HG03469 (cell line): ENCODE data around the gene DOCK7.
"Not testable (repeated sequence)": the region's sequence is repeated elsewhere in the genome, so short reads cannot be mapped to it uniquely, and the experiment has no call there.

Experiments used
- ATAC-seq: cut with Tn5 transposase; IDR thresholded peaks from one replicate; pipeline ENCODE4 v1.9.1; 2021; ENCODE audit warnings: mild to moderate bottlenecking, moderate library complexity, moderate number of reproducible peaks; ENCODE audit not compliant: unreplicated experiment

DOCK7 gene

DNA sequence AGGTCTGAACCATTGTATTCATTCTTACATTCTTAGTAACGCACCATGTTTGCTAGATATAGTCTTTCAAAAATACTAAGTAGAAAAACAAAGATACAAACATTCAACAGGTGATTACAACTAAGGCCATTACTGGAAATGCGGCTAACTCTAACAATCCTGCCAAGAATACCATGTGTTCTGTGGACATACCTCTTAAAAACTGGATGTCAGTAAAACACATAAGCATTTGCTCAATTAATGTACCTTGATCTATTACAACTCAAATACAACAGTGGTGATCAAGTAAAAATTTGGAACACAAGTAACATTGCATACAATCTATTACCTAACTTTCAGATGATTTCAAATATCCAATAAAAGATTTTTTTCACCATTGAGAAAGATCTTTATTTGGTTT is 75.4 kb downstream of the DOCK7 start:
- ATAC-seq, result no peak

DNA sequence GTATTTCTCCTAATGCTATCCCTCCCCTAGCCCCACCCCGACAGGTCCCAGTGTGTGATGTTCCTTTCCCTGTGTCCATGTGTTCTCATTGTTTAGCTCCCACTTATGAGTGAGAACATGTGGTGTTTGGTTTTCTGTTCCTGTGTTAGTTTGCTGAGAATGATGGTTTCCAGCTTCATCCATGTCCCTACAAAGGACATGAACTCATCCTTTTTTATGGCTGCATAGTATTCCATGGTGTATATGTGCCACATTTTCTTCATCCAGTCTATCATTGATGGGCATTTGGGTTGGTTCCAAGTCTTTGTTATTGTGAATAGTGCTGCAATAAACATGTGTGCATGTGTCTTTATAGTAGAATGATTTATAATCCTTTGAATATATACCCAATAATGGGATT is 77.6 kb downstream of the DOCK7 start:
- not testable (repeated sequence) for ATAC-seq

DNA sequence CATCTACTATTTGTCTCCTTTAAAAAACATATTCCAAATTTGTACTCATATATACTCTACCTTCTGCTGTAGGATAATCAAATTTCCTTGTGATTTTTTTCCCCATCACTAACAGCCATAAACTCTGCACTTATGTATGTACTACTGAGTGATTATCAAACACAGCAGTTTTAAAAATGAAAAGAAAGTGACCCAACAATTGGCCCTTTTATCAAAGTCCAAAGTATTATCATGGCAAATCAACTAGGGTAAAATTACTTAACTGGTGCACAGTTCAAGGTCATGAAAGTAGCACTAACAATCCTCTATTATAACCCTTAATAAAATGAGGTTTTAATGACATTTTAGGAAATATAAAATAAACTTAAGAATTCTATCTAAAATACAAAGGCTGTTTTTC is 79.3 kb downstream of the DOCK7 start:
- no peak for ATAC-seq

DNA sequence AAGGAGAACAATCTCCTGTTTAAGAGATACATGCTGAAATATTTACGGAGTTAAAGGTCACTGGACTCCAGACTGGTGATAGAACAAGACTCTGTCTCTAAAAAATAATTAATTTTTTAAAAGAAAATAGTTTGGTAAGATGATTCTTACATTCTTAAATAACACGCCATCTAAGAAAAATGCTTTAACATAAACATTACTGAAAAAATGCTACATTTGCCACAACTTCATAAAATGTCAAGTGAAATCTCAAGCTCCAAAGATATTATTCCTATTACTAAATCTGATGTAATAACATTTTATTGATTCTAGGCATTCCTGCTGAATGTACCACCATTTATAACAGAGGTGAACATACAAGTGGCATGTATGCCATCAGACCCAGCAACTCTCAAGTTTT is 86.7 kb downstream of the DOCK7 start:
- ATAC-seq, result no peak

DNA sequence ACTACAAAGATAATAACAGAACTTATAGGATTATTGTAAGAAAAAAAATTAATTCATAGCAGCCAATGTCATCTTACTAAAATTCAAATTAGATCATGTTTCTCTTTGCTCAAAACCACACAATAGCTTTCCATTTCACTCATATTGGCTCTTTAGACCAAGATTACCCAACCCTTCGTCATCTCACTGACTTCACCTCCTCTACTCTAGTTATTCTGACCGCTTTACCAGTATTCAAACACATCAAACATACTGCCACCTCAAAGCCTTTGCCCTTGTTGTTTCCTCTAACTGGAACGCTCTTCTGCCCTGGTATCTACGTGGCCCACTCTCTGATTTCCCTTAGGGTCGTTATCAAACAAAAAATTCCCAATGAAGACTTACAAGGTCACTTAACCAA is 89.1 kb downstream of the DOCK7 start:
- ATAC-seq, result no peak

DNA sequence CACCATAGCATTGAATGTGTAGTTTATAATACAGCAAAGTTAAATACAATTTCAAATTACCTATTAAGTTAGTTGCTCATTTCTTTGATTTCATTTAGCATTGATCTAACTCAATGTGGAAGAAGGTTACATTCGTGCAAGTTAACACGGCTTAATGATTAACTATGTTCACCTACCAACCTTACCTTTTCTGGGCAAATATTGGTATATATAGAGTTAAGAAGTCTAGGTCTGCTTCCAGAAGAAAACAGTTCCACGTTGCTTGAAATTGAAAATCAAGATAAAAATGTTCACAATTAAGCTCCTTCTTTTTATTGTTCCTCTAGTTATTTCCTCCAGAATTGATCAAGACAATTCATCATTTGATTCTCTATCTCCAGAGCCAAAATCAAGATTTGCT is 90.9 kb downstream of the DOCK7 start, which contains the start of gene ANGPTL3:
Gene ANGPTL3, plus strand, starts transcription at position 240 of the 400 bp plus-strand sequence. Its CDS starts 47 bp downstream, at position 287.
- ATAC-seq, result no peak

DNA sequence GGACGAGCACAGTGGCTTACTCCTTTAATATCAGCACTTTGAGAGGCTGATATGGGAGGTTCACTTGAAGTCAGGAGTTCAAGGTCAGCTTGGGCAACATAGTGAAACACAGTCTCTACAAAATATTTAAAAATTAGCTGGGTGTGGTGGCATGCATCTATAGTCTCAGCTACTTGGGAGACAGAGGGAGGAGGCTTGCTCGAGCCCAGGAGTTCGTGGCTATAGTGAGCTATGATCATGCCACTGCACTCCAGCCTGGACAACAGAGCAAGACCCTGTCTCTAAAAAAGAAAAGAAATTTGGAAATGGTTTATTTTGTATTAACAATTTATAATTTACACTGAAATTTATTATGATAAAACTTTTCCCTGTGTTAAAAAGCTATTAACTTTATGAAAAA is 92.5 kb downstream of the DOCK7 start:
- ATAC-seq, result no peak

DNA sequence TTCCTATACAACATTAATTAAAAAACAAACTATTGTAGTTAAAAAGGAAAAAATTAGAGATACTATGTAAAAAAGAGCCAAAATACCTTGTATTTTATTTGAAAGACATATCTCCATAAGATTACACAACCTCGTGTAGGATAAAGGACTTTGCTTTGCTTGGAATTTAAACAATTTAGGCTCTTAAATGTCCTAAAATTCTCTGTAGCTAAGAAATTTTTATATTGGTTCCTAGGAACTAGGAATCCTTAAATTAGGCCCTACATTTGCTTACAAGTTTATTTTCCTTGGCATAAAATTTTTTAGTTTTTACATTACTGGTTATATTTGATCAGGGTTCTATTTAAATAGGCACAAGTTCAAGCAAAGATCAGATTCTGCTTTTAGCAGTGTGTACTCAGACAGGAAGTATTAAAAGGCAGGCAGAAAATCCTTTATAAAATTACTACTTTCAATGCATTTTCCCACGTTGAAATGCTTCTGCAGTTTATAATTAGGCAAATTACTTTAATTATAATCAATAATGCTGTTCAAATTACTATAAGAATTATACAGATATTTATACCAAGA is 94.3 kb downstream of the DOCK7 start:
- ATAC-seq, result no peak

DNA sequence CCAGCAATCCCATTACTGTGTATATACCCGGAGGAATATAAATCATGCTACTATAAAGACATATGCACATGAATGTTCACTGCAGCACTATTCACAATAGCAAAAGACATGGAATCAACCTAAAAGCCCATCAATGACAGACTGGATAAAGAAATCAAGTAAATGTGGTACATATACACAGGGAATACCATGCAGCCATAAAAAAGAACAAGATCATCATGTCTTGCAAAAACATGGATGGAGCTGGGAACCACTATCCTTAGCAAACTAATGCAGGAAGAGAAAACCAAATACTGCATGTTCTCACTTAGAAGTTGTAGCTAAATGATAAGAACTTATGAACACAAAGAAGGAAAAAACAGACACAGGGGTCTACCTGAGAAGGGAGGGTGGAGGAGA is 97.2 kb downstream of the DOCK7 start:
- no peak for ATAC-seq

DNA sequence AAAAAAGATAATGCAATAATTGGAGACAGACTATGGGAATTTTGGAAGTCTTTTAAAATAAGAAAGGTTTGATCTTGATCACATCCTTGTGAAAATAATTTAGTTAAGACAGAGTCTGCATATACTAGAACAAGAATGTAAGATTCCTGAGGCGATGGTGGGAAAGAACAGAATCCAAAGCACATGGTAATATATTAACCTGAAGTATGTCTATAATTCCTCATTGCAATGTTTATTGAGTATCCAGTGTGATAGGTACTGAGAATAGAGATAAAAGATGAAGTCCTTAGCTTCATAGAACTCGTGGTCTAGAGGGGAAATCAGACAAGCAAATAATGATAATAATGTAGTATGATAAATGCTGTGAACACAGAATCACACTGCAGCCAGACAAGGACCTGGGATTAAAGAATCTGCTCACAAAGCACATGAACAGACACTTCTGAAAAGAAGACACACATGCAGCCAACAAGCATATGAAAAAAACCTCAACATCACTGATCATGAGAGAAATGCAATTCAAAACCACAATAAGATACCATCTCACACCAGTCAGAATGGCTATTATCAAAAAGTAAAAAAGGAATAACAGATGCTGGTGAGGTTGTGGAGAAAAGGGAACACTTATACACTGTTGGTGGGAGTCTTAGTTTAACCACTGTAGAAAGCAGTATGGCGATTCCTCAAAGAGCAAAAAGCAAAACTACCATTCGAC is 97.8 kb downstream of the DOCK7 start:
- ATAC-seq, result no peak

DNA sequence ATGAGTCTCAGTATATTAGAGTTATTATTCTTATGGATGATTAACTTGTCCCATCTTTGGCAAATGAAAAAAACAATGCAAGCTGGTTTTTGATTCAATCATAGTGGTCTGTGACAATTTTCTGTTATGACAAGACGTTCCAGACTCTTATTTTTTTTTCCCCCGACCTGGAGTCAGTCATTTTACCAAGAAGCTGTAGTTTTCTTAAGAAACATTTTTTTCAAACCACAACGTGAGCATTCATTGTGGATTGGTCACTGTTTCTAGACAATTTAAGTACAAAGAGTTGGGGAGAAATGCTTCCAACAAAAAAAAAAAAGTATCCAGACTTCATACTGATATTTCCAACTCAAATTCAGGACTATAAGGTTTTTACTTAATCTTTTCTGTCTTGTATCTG is 98.9 kb downstream of the DOCK7 start:
- no peak for ATAC-seq

DNA sequence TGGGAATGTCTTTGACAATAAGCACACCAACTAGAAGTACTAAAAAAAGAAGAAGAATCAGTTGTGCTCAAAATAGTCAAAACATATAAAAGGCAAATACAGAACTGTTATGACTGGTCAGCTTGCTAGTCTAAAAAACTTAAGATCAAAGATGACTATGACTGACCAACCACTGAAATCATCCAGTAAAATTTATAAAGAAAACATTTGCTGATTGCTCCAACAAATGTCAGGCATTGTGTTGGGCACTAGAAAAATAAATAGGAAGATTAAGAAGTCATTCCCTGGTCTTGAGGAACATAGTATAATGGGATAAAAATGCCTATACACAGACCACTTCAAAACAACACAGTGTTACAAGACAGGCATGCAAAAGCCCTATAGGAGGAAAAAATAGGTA is 100.2 kb downstream of the DOCK7 start:
- no peak for ATAC-seq

DNA sequence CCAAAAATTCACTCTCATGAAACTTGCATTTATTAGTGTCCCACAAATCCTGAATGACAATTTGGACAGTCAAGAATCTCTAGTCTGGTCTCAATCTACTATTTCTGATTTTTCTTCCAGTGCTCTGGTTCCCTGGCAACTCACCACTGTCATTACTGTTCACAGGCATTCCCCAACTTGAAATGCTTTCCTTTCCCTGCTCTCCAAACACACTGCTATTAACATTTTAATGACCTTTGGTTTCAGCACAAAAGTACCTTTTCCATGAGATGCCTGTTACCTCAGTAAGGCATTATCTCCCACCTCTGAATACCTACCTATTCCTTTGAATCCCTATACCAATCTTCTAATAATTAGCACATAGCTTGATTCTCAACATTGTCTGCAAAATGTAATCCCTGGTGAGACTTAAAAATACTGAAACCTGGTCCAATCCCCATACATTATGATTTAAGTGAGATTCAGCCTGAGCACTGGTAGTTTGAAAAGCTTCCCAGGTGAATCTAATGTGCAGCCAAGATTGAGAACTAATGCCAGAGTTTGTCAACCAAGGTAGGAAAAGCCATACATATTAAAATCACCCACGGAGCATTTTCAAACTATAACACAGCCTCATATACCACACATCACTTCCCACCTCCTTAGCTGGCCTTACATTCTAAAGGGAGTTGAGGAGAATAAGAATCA is 102.6 kb downstream of the DOCK7 start:
- ATAC-seq, result no peak

DNA sequence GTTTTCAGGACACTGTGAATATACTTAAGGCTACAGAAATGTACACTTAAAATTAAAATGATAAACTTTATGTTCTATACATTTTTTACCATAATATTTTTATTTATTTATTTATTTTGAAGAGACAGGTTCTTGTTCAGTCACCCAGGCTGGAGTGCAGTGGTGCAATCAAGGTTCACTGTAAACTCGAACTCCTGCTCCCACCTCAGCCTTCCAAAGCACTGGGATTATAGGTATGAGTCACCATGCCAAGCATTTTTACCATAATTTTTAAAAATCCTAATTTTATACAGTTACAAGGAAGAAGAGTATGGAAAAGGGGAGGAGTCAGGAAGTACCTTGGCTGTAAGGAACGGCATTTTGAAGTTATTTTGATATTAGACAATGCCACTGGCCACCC is 114.5 kb downstream of the DOCK7 start:
- ATAC-seq, result no peak

DNA sequence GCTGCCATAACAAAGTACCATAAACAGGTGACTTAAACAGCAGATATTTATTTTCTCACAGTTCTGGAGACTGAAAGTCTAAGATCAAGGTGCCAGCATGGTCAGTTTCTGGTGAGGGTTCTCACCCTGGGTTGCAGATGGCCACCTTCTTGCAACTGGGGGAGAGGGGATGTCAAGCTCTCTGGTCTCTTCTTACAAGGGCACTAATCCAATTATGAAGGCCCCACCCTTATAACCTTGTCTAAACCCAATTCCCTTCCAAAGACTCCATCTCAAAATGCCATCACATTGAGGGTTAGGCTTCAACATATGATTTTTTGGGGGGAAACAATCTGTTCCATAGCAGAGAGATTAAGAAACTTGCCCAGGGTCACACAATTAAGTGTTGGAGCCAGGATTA is 115.7 kb downstream of the DOCK7 start:
- no peak for ATAC-seq

DNA sequence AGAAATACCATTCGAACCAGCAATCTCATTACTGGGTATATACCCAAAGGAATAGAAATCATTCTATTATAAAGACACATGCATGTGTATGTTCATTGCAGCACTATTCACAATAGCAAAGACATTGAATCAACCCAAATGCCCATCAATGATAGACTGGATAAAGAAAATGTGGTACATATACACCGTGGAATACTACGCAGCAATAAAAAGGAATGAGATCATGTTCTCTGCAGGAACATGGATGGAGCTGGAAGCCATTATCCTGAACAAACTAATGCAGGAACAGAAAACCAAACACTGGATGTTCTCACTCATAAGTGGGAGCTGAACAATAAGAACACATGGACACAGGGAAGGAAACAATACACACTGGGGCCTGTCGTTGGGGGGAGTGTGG is 116.7 kb downstream of the DOCK7 start:
- ATAC-seq, result not testable (repeated sequence)

DNA sequence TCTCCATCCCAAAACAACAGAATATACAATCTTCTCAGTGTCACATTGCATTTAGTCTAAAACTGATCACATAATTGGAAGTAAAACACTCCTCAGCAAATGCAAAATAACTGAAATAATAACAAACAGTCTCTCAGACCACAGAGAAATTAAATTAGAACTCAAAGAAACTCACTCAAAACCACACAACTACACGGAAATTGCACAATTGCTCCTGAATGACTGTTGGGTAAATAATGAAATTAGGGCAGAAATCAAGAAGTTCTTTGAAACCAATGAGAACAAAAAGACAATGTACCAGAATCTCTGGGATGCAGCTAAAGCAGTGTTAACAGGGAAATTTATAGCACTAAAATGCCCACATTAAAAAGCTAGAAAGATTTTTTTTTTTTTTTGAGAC is 120.3 kb downstream of the DOCK7 start:
- ATAC-seq, result not testable (repeated sequence)

DNA sequence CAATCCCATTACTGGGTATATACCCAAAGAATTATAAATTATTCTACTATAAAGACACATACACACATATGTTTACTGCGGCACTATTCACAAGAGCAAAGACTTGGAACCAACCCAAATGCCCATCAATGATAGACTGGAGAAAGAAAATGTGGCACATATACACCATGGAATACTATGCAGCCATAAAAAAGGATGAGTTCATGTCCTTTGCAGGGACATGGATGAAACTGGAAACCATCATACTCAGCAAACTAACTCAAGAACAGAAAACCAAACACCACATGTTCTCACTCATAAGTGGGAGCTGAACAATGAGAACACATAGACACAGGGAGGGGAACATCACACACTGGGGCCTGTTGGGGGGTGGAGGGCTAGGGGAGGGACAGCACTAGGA is 121.0 kb downstream of the DOCK7 start:
- not testable (repeated sequence) for ATAC-seq

DNA sequence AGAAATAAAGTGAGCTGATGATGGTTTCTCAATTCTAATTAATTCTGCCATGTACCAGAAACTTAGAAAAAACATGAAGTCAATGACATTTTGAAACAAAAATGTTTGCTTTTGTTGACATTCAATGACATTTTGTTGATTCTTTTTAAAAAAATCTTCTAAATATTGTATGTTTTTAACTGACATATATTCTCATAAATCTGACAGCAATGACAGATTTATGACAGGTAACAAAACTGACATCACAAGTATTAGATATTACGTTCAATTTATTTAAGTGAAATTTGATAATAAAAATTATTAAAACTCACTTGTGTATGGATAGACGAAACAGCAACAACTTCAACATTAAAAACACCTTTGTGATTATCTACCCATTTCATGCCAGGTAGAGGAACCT is 126.9 kb downstream of the DOCK7 start:
- no peak for ATAC-seq

DNA sequence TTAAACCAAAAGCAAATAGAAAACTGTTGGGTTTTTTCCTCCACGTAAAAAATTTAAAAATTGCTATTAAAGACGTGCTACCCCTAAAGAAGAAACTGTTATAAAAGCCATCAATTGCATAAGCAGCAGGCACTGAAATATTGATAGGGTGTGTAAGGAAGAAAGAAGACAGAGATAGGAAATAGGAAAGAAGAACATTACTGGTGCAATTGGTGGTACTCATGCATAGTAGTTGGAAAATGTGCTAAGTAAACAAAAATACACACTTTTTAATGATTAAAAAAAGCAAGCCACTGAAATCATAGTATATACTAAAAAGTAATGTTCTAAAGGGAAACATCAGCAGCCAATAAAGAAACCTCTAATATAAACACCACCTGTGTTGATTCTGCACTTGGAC is 143.6 kb downstream of the DOCK7 start:
- no peak for ATAC-seq

DNA sequence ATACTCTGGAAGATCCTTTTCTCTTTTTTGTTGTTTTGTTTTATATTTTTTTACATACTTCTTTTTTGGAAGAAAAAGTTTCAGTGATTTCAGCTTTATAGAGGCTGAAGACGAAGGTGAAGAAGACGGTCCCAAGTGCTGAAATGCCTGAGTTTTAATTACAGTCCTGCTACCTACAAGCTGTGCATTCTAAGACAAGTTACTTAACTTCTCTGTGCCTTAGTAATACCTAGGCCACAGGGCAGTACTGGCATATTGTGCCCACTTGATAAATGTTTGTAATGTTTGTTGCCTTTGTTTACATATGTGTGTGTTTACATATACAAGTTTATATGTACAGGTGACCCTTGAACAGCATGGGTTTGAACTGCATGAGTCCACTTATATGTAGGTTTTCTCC is 147.1 kb downstream of the DOCK7 start:
- no peak for ATAC-seq

DNA sequence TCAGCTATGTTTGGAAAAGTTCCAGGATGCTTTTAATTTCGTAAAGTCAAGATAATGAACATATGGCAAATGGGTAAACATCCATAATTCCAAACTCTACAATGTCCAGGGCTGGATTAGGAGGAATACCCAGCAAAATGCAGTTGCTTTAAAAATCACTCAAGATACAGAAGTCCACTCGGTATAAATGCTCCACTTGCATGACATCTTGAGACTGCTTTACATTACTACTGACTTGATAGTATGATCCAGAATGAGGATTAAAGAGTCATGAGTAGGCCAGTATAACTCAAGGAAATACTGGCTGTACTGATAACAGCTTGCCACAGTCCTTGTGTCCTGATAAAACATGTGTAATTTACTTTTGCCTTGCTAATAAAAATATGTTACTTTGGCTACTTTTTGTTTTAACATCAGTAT is 149.1 kb downstream of the DOCK7 start:
- no peak for ATAC-seq
